HG02840 (cell line): ENCODE data around the gene PRKAR2B.
"Not testable (repeated sequence)": the region's sequence is repeated elsewhere in the genome, so short reads cannot be mapped to it uniquely, and the experiment has no call there.

Source experiments
- ATAC-seq: cut with Tn5 transposase; IDR thresholded peaks from one replicate; pipeline ENCODE4 v1.9.1; 2021; ENCODE audit warnings: mild to moderate bottlenecking, moderate library complexity, moderate number of reproducible peaks; ENCODE audit not compliant: unreplicated experiment, low FRiP score

Gene PRKAR2B

DNA sequence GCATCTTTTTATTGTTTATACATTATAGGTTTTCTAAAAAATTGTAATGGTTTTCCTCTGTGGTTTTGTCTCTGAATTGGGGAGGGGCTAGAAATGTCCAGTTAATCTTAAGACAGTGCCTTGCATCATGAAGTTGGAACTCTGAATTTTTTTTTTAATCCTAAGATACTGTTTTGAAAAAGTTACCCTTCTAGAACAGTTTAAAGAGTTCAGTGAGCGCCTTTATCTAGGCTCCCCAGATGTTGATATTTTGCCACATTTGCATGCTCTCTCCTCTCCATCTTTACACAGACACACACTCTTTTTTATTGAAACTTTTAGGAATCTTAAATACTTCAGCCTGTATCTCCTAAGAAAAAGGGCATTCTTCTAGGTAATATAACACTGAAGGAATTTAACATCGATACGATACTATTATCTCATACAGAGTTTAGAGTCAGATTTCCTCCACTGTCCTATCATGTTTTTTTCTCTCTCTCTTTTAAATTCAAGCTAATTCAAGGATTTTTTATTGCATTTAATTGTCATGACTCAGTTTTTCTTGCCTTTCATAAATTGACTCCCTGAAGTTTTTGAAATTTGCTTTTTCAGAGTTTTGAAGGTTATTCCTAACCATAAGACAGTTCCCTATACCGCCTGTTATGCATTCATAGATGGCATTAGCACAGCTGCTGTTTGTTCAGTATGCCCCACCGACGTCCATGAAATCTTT, 31.5 kb downstream of the PRKAR2B start:
- no peak for ATAC-seq

GRCh38 chr7:107076781-107077698, 32.5 kb downstream of the PRKAR2B start:
- ATAC-seq, result no peak

GRCh38 chr7:107077699-107078516, 33.4 kb downstream of the PRKAR2B start:
- ATAC-seq, result no peak

DNA sequence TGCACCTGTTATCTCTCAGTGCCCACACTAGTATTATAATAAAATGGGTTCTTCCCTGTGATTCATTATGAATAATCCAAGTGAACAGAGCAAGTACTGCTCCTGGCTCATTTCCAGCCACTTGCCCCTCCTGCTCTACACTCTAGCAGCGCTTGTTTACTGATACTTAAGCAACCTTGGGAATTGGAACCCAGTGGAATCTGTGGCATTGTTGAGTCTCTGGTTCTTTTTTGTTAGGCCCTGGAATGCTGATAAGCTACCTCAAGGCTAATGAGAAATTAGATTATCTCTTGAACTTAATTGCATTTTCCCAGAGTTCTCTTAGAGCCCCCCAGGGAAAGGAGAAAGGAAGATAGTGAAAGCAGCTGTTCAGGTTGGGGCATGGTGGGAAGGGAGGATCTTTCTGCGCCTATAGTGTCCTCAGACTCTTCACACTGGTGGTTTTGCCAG, 34.0 kb downstream of the PRKAR2B start:
- ATAC-seq, result no peak

DNA sequence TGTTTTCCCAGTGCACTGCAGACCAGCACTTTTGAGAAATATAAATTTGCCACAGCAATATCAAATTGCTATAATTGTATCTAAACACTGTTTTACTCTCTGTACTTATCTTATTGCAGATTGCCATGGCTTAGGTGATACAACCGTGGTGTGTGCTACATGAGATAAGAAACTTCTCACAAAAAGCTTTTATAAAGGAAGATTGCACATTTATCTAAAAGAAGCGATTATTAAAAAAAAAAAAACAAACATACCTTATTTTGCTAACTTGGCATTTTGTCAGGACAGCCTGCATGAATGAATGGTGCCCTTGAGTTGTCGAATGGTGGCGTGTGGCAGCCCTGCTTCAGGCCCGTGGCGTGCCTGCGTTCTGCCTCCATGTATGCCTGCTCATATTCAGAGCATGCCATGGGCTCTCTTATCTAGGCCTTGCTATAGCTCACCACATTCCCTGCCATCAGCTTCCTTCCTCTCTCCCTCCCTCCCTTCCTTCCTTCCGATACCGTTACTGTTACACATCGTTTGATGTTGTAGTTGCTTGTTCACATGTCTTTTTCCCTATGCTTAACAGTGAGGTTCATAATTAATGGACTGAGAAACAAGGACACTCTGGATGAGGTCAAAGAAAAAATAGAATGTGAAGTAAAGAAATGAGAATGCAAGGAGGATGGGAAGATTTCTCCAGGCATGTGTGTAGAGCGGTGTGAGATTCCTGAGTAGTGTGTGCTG, 34.9 kb downstream of the PRKAR2B start:
- ATAC-seq, result no peak

DNA sequence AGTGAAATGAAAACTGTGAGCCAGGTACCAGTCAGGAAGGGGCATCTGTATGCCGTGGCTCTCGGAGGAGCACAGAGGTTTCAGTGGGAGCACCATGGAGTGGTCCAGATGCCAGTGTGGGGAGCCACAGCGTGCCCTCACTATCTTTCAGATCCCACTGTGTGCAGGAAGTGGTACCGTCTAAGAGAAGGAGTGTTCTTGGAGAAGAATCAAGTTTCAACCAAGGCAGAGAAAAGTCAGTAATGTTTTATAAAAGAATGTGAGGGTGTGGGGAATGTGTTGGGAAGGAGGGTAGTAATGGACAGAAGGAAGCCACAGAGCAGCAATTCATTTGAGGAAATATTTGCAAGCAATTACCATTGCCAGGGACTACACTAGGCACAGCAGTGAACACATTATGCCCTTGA, 35.6 kb downstream of the PRKAR2B start:
- no peak for ATAC-seq

DNA sequence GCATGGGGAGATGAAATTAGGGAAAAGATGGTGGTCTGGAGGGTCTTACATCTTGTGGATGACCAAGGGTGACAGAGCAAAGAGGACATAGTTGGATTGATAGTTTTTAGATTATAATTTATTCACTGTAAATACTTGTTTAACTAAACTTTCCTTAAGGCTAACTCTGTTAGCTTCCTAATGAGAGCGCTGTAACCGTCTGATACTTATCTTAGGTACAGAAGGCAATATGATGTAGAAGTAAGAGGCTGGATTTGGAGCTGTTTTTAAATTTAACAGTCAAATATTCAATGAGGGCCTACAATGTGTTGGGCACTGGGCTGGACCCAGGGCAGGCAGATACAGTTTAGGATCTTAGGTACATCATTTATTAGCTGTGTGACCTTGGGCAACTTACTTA, 36.0 kb downstream of the PRKAR2B start:
- ATAC-seq, result no peak

DNA sequence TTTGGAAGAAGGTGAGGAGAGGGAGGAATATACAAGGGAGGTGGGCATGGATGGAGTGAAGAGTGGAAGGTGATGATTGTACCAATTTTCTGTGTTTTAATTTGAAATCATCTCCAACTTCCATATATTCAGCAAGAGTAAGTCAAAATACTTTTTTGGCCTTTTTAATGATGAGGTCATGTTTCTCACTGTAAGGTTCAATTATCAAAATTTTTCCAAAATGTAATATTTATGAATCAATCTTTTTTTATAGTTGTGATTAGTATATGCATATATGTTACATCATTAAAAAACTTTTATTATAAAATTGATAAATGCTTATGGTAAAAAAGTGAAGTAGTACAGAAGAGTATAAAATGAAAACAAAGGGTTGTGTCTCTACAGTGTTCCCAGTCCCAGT, 40.7 kb downstream of the PRKAR2B start:
- ATAC-seq, result no peak

- no peak for ATAC-seq
These were observed 45.1 kb downstream of the PRKAR2B start for GRCh38 chr7:107089627-107090026.

- no peak for ATAC-seq
These were observed 46.0 kb downstream of the PRKAR2B start for GRCh38 chr7:107090457-107090856.

GRCh38 chr7:107091306-107091705, 46.8 kb downstream of the PRKAR2B start:
- ATAC-seq, result no peak

DNA sequence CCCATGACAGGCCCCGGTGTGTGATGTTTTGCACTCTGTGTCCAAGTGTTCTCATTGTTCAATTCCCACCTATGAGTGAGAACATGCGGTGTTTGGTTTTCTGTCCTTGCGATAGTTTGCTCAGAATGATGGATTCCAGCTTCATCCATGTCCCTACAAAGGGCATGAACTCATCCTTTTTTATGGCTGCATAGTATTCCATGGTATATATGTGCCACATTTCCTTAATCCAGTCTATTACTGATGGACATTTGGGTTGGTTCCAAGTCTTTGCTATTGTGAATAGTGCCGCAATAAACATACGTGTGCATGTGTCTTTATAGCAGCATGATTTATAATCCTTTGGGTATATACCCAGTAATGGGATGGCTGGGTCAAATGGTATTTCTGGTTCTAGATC, 49.2 kb downstream of the PRKAR2B start:
- not testable (repeated sequence) for ATAC-seq

- not testable (repeated sequence) for ATAC-seq
These were observed 54.6 kb downstream of the PRKAR2B start for GRCh38 chr7:107099154-107099553.

DNA sequence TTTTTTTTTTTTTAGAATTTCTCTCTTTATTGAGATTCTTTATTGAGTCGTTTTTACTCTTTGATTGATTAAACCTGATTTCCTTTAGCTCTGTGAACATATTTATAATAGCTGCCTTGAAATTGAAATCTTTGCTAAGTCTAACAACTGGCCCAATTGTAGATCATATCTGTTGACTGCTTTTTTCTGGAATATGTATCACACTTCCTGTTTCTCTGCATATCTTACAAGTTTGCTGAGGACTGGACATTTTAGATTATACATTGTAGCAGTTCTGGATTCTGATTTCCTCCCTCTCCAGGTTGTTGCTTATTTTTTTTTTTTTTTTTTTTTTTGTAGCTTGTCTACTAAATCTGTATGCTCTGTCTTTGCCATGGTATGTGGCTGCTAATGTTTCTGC, 56.3 kb downstream of the PRKAR2B start:
- ATAC-seq, result no peak

- ATAC-seq, result no peak
These were observed 58.9 kb downstream of the PRKAR2B start for GRCh38 chr7:107103369-107103768.

GRCh38 chr7:107104801-107105200, 60.3 kb downstream of the PRKAR2B start:
- ATAC-seq, result no peak

DNA sequence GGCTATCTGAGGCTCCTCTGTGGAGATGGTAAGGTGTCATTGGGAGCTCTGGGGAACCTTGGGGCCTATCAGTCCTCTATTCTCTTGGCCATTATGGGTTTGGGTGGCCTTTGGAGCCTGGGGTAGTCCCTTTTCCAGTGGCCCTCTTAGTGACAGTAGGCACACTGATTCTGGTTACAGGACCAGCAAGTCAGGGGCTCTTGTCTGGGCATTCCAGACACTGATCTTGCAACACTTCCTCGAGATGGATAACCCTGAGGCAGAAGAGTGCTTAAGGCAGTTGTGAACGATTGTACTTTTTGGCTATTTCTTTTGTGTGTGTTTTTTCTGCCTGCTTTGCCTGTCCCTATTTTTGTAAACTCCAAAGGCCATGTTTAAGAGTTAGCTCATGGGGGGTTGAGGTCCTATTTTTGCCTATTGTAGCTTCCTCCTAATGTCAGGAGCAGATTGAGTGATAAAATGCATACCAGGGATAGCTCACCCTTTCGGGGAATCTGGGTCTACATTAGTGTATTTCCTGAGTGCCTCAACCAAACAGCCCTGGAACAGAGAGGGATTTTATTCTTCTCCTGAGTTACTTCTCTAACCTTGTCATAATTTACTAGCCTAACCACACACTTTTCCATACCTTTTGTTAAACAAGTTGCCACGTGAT, 61.2 kb downstream of the PRKAR2B start:
- no peak for ATAC-seq

- no peak for ATAC-seq
These were observed 64.4 kb downstream of the PRKAR2B start for GRCh38 chr7:107108793-107109371.

DNA sequence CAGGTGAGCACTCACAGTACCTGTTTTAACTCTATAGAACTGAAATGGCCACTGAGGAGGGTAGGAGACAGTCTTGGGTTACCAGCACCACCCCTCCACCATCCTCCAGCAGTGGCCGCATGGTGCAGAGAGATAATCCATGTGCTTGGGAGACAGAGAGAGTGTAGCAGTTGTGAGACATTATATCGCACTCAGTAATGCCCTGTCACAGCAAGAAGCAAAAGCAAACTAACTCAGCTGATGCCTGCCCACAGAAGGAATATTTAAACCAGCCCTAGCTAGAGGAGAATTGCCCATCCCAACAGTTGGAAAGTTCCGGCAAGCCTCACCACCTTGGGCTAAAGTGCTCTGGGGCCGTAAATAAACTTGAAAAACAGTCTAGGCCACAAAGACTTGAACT, 65.5 kb downstream of the PRKAR2B start:
- ATAC-seq, result no peak
